ENCODE measurements around the gene IQSEC2. TPM values are rescaled to one million over a fixed set of nuclear protein-coding genes. Genes with fewer than 3 reads are reported as not detected.
A peak's percentile ranks its signal among the peaks of the same experiment; 100 is the strongest.

The IQSEC2 gene
- total and polyA plus RNA-seq, 4 donors = 9.0 to 24.6 (median 17.4) TPM

DNA sequence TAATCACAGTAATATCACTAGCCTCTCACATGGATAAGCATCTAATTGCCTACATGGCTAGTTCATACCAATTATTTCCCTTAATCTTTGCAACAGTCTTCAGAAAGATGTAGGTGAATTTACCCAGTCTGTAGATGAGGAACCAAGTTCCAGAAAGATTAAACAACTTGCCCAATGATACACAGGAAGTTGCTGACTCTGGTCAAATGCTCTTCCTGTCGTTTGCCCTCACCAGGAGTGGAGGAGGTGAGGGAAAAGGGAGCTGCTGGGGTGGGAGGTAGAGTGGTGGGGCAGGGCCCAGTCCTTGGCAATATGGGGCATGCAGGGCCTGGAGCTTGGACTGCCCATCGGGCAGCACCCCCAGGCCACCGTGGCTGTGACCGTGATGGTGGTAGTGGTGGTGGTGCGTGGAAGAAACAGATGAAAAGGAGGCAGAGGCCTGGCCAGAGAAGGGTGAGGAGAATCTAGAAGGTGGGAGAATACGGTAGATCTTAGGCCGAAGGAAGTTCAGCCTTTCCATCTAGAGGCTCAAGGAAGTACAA is 54.1 kb downstream of the IQSEC2 start:
- 79 to 81% methylated on average over 7 of the region's 7 CpGs for WGBS, 2 donors
- no peak overlapping the region for H3K4me3 ChIP-seq
- H3K4me1 ChIP-seq (ENCODE audit: control insufficient read depth in 5 of 5, insufficient read depth in 5 of 5, low read length in 5 of 5) = peaks cover 3 to 23% (median 15%) of the 10 kb centered on the region in 5 donors
- H3K36me3 ChIP-seq (ENCODE audit: control insufficient read depth in 4 of 4, insufficient read depth in 4 of 4, low read length in 4 of 4) = peaks cover 0 to 5% (median under 1%) of the 10 kb centered on the region in 4 donors
- ATAC-seq (ENCODE audit: insufficient read depth, low FRiP score) (no peak), DNase-seq (no peak)
- no peak overlapping the region for H3K27ac ChIP-seq (ENCODE audit: low read depth in 1 of 2, low read length in 1 of 2)
- H3K27me3 ChIP-seq (ENCODE audit: control insufficient read depth in 3 of 3, insufficient read depth in 3 of 3, low read length in 2 of 3) = peaks cover 0 to 31% (median 4%) of the 10 kb centered on the region in 3 donors
- TF ChIP-seq, protein P1, sequence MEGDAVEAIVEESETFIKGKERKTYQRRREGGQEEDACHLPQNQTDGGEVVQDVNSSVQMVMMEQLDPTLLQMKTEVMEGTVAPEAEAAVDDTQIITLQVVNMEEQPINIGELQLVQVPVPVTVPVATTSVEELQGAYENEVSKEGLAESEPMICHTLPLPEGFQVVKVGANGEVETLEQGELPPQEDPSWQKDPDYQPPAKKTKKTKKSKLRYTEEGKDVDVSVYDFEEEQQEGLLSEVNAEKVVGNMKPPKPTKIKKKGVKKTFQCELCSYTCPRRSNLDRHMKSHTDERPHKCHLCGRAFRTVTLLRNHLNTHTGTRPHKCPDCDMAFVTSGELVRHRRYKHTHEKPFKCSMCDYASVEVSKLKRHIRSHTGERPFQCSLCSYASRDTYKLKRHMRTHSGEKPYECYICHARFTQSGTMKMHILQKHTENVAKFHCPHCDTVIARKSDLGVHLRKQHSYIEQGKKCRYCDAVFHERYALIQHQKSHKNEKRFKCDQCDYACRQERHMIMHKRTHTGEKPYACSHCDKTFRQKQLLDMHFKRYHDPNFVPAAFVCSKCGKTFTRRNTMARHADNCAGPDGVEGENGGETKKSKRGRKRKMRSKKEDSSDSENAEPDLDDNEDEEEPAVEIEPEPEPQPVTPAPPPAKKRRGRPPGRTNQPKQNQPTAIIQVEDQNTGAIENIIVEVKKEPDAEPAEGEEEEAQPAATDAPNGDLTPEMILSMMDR (IDR thresholded peaks at IDR 0.05; ENCODE audit: control extremely low read depth, extremely low read depth) = no peak
- H3K9me3 ChIP-seq (ENCODE audit: control insufficient read depth in 4 of 4, insufficient read depth in 3 of 4, low read length in 3 of 4) = no peaks in the 10 kb centered on the region
- H3K9ac ChIP-seq (ENCODE audit: insufficient read depth in 1 of 2, low read length in 2 of 2) = no peak overlapping the region

DNA sequence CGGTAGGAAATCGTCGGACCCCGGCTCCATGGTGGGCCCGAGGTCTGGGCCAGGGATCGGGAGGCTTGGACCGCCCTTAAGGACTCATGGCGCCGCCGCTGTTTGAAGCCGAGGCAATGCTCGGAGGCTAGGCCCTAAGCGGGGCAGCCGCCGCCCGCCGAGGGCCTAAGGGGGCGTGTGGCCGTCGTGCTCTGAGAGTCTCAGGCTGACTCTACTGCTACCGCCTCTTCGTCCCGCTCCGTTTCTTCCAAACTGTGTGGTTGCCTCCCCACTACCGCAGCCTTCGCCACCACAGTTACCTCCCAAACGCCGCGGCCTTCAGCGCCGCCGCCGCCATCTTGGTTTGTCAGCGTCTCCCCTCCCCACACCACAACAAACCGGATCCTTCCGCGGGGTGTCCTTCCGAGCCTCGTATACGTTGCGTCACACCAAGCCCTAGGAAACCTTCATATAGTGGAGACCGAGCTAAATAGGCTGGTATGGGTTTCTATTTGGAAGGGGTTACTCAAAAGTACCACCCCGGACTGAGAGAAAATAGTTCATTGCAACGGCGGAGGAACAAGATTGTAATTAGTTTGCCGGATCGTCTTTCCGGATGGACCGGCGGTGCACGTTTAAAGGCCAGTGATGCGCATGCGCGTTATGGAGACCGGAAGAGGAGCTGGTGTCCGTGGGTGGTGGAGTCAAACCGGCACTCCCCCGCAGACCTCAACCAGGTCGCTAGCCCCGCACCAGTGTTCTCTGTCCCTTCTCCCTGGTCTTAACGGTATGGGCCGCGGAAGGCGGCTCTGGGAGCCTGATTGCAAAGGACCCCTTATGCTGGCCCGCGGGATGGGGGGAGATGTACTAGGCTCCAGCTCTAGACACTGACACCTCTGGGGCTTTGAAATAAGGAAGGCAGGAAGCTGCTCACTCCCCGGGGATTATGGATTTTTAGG is 56.3 kb downstream of the IQSEC2 start, which contains the start of gene KDM5C:
Gene KDM5C, minus strand, starts transcription at position 348 of the 938 bp plus-strand sequence. Its CDS starts 318 bp downstream, at position 30.
- 0 to 1% methylated on average over 41 to 67 of the region's 67 CpGs for WGBS, 2 donors
- peak; percentile 85 for ATAC-seq (ENCODE audit: insufficient read depth, low FRiP score)

DNA sequence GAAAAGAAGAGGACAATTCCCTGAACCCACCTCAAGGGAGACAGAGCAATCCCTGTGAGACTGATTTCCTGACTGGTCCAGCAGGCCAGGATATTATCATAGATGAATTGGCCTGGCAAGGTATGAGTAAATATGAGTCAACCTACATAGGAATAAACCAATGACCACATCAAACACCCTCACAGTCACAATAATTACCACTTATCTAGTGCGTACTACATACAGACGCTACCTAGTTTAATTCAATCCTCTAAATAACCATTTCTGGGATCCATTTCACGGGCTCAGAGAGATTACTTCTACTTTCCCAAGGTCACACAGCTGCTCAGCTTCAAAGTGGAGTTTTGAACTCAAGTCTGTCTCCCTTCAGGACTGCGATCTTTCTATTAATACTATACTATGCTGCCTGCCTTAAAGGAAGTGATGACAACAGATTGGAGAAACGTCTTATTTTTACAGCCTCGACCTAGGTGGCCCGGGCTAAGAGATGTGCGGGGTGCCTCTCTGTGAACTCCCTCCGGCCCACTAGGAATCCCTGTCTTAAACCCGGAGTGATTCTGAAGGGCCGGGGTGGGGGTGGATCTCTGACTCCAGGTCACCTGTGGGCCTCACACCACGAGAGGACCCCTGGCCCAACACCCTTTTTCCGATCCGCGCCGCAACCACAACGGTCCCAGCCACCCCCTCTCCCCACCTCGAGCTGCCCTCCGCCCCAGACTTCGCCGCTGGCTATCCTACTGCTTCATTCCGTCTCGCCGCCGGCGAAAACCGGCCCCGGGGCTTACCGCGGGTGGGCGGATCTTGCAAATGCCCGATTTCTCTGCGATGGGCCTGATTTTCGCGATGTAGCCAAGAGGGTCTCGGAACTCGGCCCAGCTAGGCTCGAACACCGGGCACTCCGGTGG is 57.2 kb downstream of the IQSEC2 start:
- H3K4me1 ChIP-seq (ENCODE audit: control insufficient read depth in 5 of 5, insufficient read depth in 5 of 5, low read length in 5 of 5) = peaks cover 3 to 24% (median 19%) of the 10 kb centered on the region in 5 donors
- H3K9ac ChIP-seq (ENCODE audit: insufficient read depth in 1 of 2, low read length in 2 of 2) = peak overlapping the region; percentile 98 to 99
- peak overlapping the region; percentile 97 for H3K27ac ChIP-seq (ENCODE audit: low read depth in 1 of 2, low read length in 1 of 2)
- H3K9me3 ChIP-seq (ENCODE audit: control insufficient read depth in 4 of 4, insufficient read depth in 3 of 4, low read length in 3 of 4) = no peaks in the 10 kb centered on the region
- H3K4me3 ChIP-seq = peak overlapping the region; percentile 99
- no peak for ATAC-seq (ENCODE audit: insufficient read depth, low FRiP score)
- peaks cover 4 to 28% (median 15%) of the 10 kb centered on the region in 4 donors for H3K36me3 ChIP-seq (ENCODE audit: control insufficient read depth in 4 of 4, insufficient read depth in 4 of 4, low read length in 4 of 4)
- 1 to 2% methylated on average over 27 to 40 of the region's 40 CpGs for WGBS, 2 donors
- DNase-seq = peak in 1 of 3 donors; percentile 2
- TF ChIP-seq, protein P1 (IDR thresholded peaks at IDR 0.05; ENCODE audit: control extremely low read depth, extremely low read depth) = no peak
- H3K27me3 ChIP-seq (ENCODE audit: control insufficient read depth in 3 of 3, insufficient read depth in 3 of 3, low read length in 2 of 3) = peaks cover 0 to 10% (median 0%) of the 10 kb centered on the region in 3 donors

More for the DNA sequence above, 56.3 kb downstream of the IQSEC2 start, which contains the start of gene KDM5C:
- Histone ChIP-seq H3K36me3 (ENCODE audit: control insufficient read depth in 4 of 4, insufficient read depth in 4 of 4, low read length in 4 of 4) (peaks cover under 1 to 19% (median 6%) of the 10 kb centered on the region in 4 donors), H3K9me3 (ENCODE audit: control insufficient read depth in 4 of 4, insufficient read depth in 3 of 4, low read length in 3 of 4) (no peaks in the 10 kb centered on the region), H3K4me1 (ENCODE audit: control insufficient read depth in 5 of 5, insufficient read depth in 5 of 5, low read length in 5 of 5) (peaks cover 3 to 24% (median 19%) of the 10 kb centered on the region in 5 donors), H3K27me3 (ENCODE audit: control insufficient read depth in 3 of 3, insufficient read depth in 3 of 3, low read length in 2 of 3) (peaks cover 0 to 14% (median 2%) of the 10 kb centered on the region in 3 donors), H3K27ac (ENCODE audit: low read depth in 1 of 2, low read length in 1 of 2) (peak within 1 kb of the TSS; percentile 97), H3K4me3 (peak within 1 kb of the TSS; percentile 99), H3K9ac (ENCODE audit: insufficient read depth in 1 of 2, low read length in 2 of 2) (peak within 1 kb of the TSS; percentile 98 to 99)
- TF ChIP-seq, protein P1 (IDR thresholded peaks at IDR 0.05; ENCODE audit: control extremely low read depth, extremely low read depth) = no peak
- DNase-seq = peak; percentile 94 to 98 (median 94)
